Activated B cell treated with CpG ODN at 0.5 μM for 24 hours (primary cell): ENCODE data around the gene SPATA45. TPM values are rescaled to one million over a fixed set of nuclear protein-coding genes. Genes with fewer than 3 reads are reported as not detected.

ENCODE experiments used
- ATAC-seq: fragments of 200-7000 bp; cut with Tn5 transposase; one replicate; pipeline ENCODE4 v1.10.0; 2021; ENCODE audit warnings: low read depth, mild to moderate bottlenecking, moderate library complexity
- CTCF ChIA-PET: fragments of 350-600 bp; sonication (Branson Sonifier 250); formaldehyde crosslinking; loops from one replicate; lab custom pipeline; 2021; ENCODE audit warnings: antibody characterized with exemption; lab: Charles Lee
- POLR2A ChIA-PET: fragments of 350-600 bp; sonication (Branson Sonifier 250); formaldehyde crosslinking; loops from one replicate; lab custom pipeline; 2021; ENCODE audit warnings: antibody characterized with exemption; lab: Charles Lee
- DNase-seq: peaks from one replicate; pipeline ENCODE4 v3.0.0; 2022
- H3K27ac Mint-ChIP-seq: one replicate; pipeline ENCODE4 v1.8.0; 2020; ENCODE audit warnings: mixed read lengths
- H3K27me3 Mint-ChIP-seq: one replicate; pipeline ENCODE4 v1.8.0; 2021; ENCODE audit warnings: mixed read lengths
- H3K36me3 Mint-ChIP-seq: one replicate; pipeline ENCODE4 v1.8.0; 2021; ENCODE audit warnings: low read depth, mixed read lengths
- H3K4me1 Mint-ChIP-seq: one replicate; pipeline ENCODE4 v1.8.0; 2021; ENCODE audit warnings: mixed read lengths
- H3K4me3 Mint-ChIP-seq: one replicate; pipeline ENCODE4 v1.8.0; 2020; ENCODE audit warnings: mild to moderate bottlenecking, mixed read lengths
- H3K9me3 Mint-ChIP-seq: one replicate; pipeline ENCODE4 v1.8.0; 2020; ENCODE audit warnings: mixed read lengths
- intact Hi-C: fragments of 100-400 bp; cut with micrococcal nuclease; formaldehyde crosslinking; loops from one replicate; pipeline ENCODE4 v1.15.1; 2024
- total RNA-seq: library from RNA; stranded (reverse); gene quantifications from 2 replicates; pipeline ENCODE4 v1.2.3, GENCODE V29; 2022
- TF ChIP-seq, protein P1 (sequence below): fragments of 200-600 bp; IDR thresholded peaks from one replicate; pipeline ENCODE4 v1.8.0; 2022; ENCODE audit warnings: antibody characterized with exemption, mild to moderate bottlenecking

The SPATA45 gene
- total RNA-seq, 1 donor from 2014 or later = not detected

DNA sequence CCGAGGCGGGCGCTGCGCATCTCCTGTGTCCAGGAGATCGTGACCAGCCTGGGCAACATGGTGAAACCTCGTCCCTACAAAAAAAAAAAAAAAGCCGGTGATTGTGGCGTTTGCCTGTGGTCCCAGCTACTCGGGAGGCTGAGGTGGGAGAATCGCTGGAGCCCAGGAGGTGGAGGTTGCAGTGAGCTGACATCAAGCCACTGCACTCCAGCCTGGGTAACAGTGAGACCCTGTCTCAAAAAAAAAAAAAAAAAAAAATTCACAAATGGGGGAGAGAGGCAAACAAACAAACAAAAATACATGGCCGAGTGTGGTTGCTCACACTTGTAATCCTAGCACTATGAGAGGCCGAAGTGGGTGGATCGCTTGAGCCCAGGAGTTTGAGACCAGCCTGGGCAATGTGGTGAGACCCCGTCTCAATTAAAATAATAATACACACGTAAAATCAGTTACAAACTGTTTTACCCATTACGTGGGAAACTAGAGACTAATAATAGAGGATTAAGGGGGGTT lies 55.0 kb downstream of the SPATA45 start:
- TF ChIP-seq, protein P1, sequence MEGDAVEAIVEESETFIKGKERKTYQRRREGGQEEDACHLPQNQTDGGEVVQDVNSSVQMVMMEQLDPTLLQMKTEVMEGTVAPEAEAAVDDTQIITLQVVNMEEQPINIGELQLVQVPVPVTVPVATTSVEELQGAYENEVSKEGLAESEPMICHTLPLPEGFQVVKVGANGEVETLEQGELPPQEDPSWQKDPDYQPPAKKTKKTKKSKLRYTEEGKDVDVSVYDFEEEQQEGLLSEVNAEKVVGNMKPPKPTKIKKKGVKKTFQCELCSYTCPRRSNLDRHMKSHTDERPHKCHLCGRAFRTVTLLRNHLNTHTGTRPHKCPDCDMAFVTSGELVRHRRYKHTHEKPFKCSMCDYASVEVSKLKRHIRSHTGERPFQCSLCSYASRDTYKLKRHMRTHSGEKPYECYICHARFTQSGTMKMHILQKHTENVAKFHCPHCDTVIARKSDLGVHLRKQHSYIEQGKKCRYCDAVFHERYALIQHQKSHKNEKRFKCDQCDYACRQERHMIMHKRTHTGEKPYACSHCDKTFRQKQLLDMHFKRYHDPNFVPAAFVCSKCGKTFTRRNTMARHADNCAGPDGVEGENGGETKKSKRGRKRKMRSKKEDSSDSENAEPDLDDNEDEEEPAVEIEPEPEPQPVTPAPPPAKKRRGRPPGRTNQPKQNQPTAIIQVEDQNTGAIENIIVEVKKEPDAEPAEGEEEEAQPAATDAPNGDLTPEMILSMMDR = no peak
- peaks cover 5% of the 10 kb centered on the region for H3K9me3 Mint-ChIP-seq
- CTCF ChIA-PET = no interaction called here
- DNase-seq (no peak), ATAC-seq (no peak)
- intact Hi-C loops = loop anchor here (2.0 to 10.0 kb wide), 3 partner anchors 202 to 1530 kb away; partner anchors contain the start of genes DTL and INTS7
- no peaks in the 10 kb centered on the region for H3K27me3 Mint-ChIP-seq
- peaks cover 65% of the 10 kb centered on the region for H3K4me1 Mint-ChIP-seq
- peak overlapping the region; percentile 99 for H3K4me3 Mint-ChIP-seq
- peaks cover 36% of the 10 kb centered on the region for H3K36me3 Mint-ChIP-seq
- POLR2A ChIA-PET = interaction anchor here (0.6 to 3.9 kb wide), 17 partner anchors 16 to 1463 kb away, joined by 3 to 45 read pairs (median 6); partner anchors contain the start of genes BATF3 and FLVCR1
- peak overlapping the region; percentile 98 for H3K27ac Mint-ChIP-seq

DNA sequence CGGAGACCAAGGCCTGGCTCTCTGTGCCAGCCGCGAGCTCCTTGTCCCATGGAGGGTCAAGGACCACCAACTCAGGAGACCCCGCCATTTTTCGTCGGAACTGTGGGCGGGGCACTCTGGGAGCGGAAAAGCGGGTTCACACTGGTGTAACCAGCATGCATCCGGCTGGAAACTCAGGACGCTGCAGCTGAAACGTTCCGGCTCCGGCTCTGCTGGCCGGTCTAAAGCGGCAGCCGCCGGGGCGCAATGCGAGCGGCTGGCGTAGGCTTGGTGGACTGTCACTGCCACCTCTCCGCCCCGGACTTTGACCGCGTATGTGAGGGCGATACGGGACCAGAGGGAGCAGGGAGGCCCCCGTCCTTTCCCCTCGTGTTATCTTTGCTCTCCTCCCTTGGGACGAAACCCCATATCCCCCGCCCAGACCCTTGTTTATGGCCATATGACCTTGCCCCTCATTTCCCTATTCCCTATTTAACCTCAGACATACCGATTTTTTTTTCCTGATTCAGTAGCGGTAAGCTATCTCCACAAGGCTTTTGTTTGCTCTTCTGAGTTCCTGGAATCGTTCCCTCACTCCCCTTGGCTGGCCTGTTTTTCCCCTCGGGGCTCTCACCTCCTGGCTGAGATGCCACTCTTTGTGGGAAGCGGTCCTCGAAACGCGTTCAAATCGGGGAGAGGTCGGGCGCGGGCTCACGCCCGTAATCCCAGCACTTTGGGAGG lies 55.6 kb downstream of the SPATA45 start, which contains the start of the genes NSL1 and TATDN3:
Gene NSL1 (minus strand): TSS at position 102 of the 720 bp plus-strand sequence. CDS start 14 bp downstream, at position 88.
Gene TATDN3 (plus strand): TSS at position 219 of the 720 bp plus-strand sequence. CDS start 28 bp downstream, at position 247.
- CTCF ChIA-PET = interaction anchor here (0.7 to 1.1 kb wide), 3 partner anchors 121 to 756 kb away, joined by 3 to 4 read pairs (median 3); partner anchors contain the start of genes DTL and INTS7
- intact Hi-C loops = loop anchor here (1.0 to 10.0 kb wide), 9 partner anchors 91 to 1530 kb away; partner anchors contain the start of genes ANGEL2, ATF3, DTL and INTS7
- peaks cover 35% of the 10 kb centered on the region for H3K36me3 Mint-ChIP-seq

DNA sequence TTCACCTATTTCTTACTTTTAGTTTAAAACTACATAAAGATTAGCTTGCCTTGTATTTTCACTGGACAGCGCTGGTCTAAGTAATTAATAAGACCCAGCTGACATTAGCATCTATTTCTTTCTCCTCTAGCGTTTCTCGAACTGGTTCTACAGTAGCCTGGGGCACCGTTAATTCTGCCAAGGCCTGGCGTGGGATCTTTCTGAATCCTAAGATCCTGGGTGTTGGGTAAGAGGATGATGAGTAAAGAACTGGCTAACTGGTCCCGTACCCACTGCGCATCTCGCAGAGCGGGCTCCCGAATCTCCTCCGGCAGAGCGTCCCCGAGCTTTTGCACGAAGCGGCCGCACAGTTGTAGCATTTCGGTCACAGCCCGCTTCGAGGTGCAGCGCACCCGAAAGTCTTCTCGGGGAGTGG lies 56.2 kb downstream of the SPATA45 start:
- H3K4me1 Mint-ChIP-seq = peaks cover 57% of the 10 kb centered on the region
- no peaks in the 10 kb centered on the region for H3K27me3 Mint-ChIP-seq

More for the DNA sequence above, 55.6 kb downstream of the SPATA45 start, which contains the start of the genes NSL1 and TATDN3:
- Mint-ChIP-seq H3K9me3 (peaks cover 5% of the 10 kb centered on the region), H3K4me1 (peaks cover 60% of the 10 kb centered on the region), H3K27ac (peak within 1 kb of the TSS; percentile 98), H3K27me3 (no peaks in the 10 kb centered on the region), H3K4me3 (peak within 1 kb of the TSS; percentile 99)
- POLR2A ChIA-PET = interaction anchor here (0.6 to 3.9 kb wide), 32 partner anchors 10 to 1462 kb away, joined by 3 to 45 read pairs (median 4); partner anchors contain the start of genes ANGEL2, ATF3, BATF3 and FLVCR1
- peak; percentile 98 for DNase-seq
- TF ChIP-seq, protein P1 = no peak
- peak; percentile 73 for ATAC-seq

DNA sequence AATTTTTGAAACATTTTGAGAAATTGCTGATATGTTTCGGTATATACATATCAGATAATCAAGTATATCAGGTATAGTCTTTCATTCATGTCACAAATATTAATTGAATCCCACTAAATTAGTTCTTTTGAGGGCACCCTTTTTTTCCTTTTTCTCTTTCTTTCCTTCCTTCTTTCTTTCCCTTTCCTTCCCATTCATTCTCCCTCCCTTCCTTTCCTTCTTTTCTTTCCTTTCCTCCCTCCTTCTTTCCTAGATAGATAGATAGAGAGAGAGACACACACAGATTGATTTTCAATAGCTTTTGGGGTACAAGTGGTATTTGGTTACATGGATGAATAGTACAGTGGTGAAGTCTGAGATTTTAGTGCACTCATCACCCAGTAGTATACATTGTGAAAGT lies 61.6 kb downstream of the SPATA45 start:
- H3K9me3 Mint-ChIP-seq = no peaks in the 10 kb centered on the region
- no peak overlapping the region for H3K27ac Mint-ChIP-seq
- H3K4me1 Mint-ChIP-seq = peaks cover 14% of the 10 kb centered on the region
- H3K4me3 Mint-ChIP-seq = no peak overlapping the region
- TF ChIP-seq, protein P1 = no peak
- intact Hi-C loops = loop anchor here (10.0 kb wide), 1 partner anchor 721 kb away; no protein-coding TSS in a partner anchor
- H3K27me3 Mint-ChIP-seq = no peaks in the 10 kb centered on the region
- ChIA-PET POLR2A (no interaction called here), CTCF (interaction anchor here (2.2 to 3.9 kb wide), 3 partner anchors 119 to 309 kb away, joined by 9 to 21 read pairs (median 11); no protein-coding TSS in a partner anchor)
- ATAC-seq (no peak), DNase-seq (no peak)
- H3K36me3 Mint-ChIP-seq = peaks cover 59% of the 10 kb centered on the region

More for the DNA sequence above, 56.2 kb downstream of the SPATA45 start:
- TF ChIP-seq, protein P1 = no peak
- DNase-seq (no peak), ATAC-seq (peak; percentile 32)
- peak overlapping the region; percentile 99 for H3K4me3 Mint-ChIP-seq
- POLR2A ChIA-PET = interaction anchor here (0.6 to 3.9 kb wide), 27 partner anchors 10 to 1462 kb away, joined by 3 to 45 read pairs (median 4); partner anchors contain the start of genes ANGEL2, ATF3, BATF3 and FLVCR1
- intact Hi-C loops = loop anchor here (1.0 to 10.0 kb wide), 8 partner anchors 90 to 1529 kb away; partner anchors contain the start of genes ANGEL2, ATF3, DTL and INTS7
- H3K9me3 Mint-ChIP-seq = peaks cover 5% of the 10 kb centered on the region
- peaks cover 38% of the 10 kb centered on the region for H3K36me3 Mint-ChIP-seq
- CTCF ChIA-PET = interaction anchor here (0.7 to 1.1 kb wide), 3 partner anchors 120 to 756 kb away, joined by 3 to 4 read pairs (median 3); partner anchors contain the start of genes DTL and INTS7
- H3K27ac Mint-ChIP-seq = peak overlapping the region; percentile 98
